CD4-positive, alpha-beta T cell (primary cell): ENCODE results near the gene ECHDC1. TPM values are rescaled to one million over a fixed set of nuclear protein-coding genes. Genes with fewer than 3 reads are reported as not detected.

Experiments
- ATAC-seq: fragments of 200-7000 bp; cut with Tn5 transposase; one replicate; pipeline ENCODE4 v1.10.0; 2022; ENCODE audit warnings: mild to moderate bottlenecking; ENCODE audit not compliant: poor library complexity
- CTCF ChIA-PET: fragments of 350-600 bp; sonication (Branson Sonifier 250); formaldehyde crosslinking; loops from one replicate; lab custom pipeline; 2021; ENCODE audit warnings: antibody characterized with exemption, inconsistent platforms; lab: Charles Lee
- POLR2A ChIA-PET: fragments of 350-600 bp; sonication (Branson Sonifier 250); formaldehyde crosslinking; loops from one replicate; lab custom pipeline; 2021; ENCODE audit warnings: antibody characterized with exemption, inconsistent platforms; lab: Charles Lee
- DNase-seq, 14 experiments: peaks; one replicate each; pipeline ENCODE4 v3.0.0-alpha.2; 2013 to 2020; ENCODE audit warnings: mixed read lengths in 2 of 14
- H3K27ac ChIP-seq, 2 donors: one replicate each; pipeline versions ENCODE4 v1.5.1 to v1.7.0; 2013; ENCODE audit warnings: low read length in 2 of 2, low read depth in 1 of 2, mild to moderate bottlenecking in 1 of 2
- H3K27me3 ChIP-seq, 2 experiments: 1 replicate in 1 of 2; 2 replicates in 1 of 2; pipeline versions ENCODE4 v1.6.1 to v1.7.0; 2013; ENCODE audit warnings: low read length in 2 of 2, control low read depth in 1 of 2, mild to moderate bottlenecking in 1 of 2, moderate library complexity in 1 of 2; ENCODE audit not compliant: insufficient read depth in 2 of 2, control insufficient read depth in 1 of 2
- H3K36me3 ChIP-seq: one replicate; pipeline ENCODE4 v1.6.1; 2013; ENCODE audit warnings: low read length, control low read depth; ENCODE audit not compliant: insufficient read depth
- H3K4me1 ChIP-seq: one replicate; pipeline ENCODE4 v1.6.1; 2013; ENCODE audit warnings: low read length, control low read depth; ENCODE audit not compliant: insufficient read depth
- H3K4me3 ChIP-seq: one replicate; pipeline ENCODE4 v1.5.1; 2013; ENCODE audit warnings: mild to moderate bottlenecking, low read length, moderate library complexity
- H3K9me3 ChIP-seq, 2 experiments: 1 replicate in 1 of 2; 2 replicates in 1 of 2; pipeline versions ENCODE4 v1.6.1 to v1.7.0; 2013; ENCODE audit warnings: low read length in 2 of 2, mild to moderate bottlenecking in 2 of 2, control low read depth in 1 of 2, moderate library complexity in 1 of 2; ENCODE audit not compliant: control insufficient read depth in 1 of 2, insufficient read depth in 1 of 2
- H3K27ac Mint-ChIP-seq: one replicate; pipeline ENCODE4 v1.8.0; 2020; ENCODE audit warnings: mixed read lengths
- H3K27me3 Mint-ChIP-seq: one replicate; pipeline ENCODE4 v1.8.0; 2021; ENCODE audit warnings: mixed read lengths
- H3K36me3 Mint-ChIP-seq: one replicate; pipeline ENCODE4 v1.8.0; 2021; ENCODE audit warnings: low read depth, mixed read lengths
- H3K4me1 Mint-ChIP-seq: one replicate; pipeline ENCODE4 v1.8.0; 2021; ENCODE audit warnings: low read depth, mixed read lengths
- H3K4me3 Mint-ChIP-seq: one replicate; pipeline ENCODE4 v1.8.0; 2020; ENCODE audit warnings: mild to moderate bottlenecking, mixed read lengths
- H3K9me3 Mint-ChIP-seq: one replicate; pipeline ENCODE4 v1.8.0; 2020; ENCODE audit warnings: mixed read lengths
- CTCF ChIP-seq: fragments of 200-600 bp; IDR thresholded peaks from one replicate; pipeline ENCODE4 v1.8.0; 2022; ENCODE audit warnings: antibody characterized with exemption, mild to moderate bottlenecking
- intact Hi-C, 2 experiments: fragments of 100-400 bp; cut with DNase I in 1 of 2; cut with micrococcal nuclease in 1 of 2; formaldehyde crosslinking; loops; one replicate each; pipeline versions ENCODE4 v1.15.1 to v1.9.0; 2023 to 2025; cut with DNase I, micrococcal nuclease
- total RNA-seq, 174 experiments: library from RNA in 2 of 174; stranded (reverse) in 2 of 174; gene quantifications; one replicate each; pipeline ENCODE4 v1.2.3 and lab custom pipeline; 2021 to 2026

The ECHDC1 gene
- total RNA-seq, 2 experiments from 2014 or later: 6.5 to 7.4 TPM

- TF ChIP-seq CTCF: no peak
- Histone ChIP-seq H3K9me3 (no peaks in the 10 kb centered on the region), H3K4me3 (no peak overlapping the region), H3K4me1 (no peaks in the 10 kb centered on the region), H3K36me3 (peaks cover 34% of the 10 kb centered on the region), H3K27me3 (no peaks in the 10 kb centered on the region), H3K27ac (no peak overlapping the region)
- DNase-seq: no peak
- no peak overlapping the region for H3K4me3 Mint-ChIP-seq
- intact Hi-C loops: no loop called here
- peaks cover 66% of the 10 kb centered on the region for H3K36me3 Mint-ChIP-seq
- no peaks in the 10 kb centered on the region for H3K9me3 Mint-ChIP-seq
- no peak overlapping the region for H3K27ac Mint-ChIP-seq
- H3K27me3 Mint-ChIP-seq: no peaks in the 10 kb centered on the region
- no peak for ATAC-seq
- ChIA-PET POLR2A (interaction anchor here (1.0 kb wide), 1 partner anchor 9 kb away, joined by 3 read pairs; no protein-coding TSS in a partner anchor), CTCF (interaction anchor here (1.8 kb wide), 1 partner anchor 16 kb away, joined by 7 read pairs; the partner anchor contains the start of gene RNF146)
- peaks cover 15% of the 10 kb centered on the region for H3K4me1 Mint-ChIP-seq
Observed at GRCh38 chr6:127282184-127282583, 61.2 kb downstream of the ECHDC1 start.

- TF ChIP-seq CTCF: no peak
- Histone ChIP-seq H3K36me3 (peaks cover 15% of the 10 kb centered on the region), H3K27ac (no peak overlapping the region), H3K4me3 (no peak overlapping the region), H3K4me1 (no peaks in the 10 kb centered on the region), H3K27me3 (no peaks in the 10 kb centered on the region), H3K9me3 (no peaks in the 10 kb centered on the region)
- Mint-ChIP-seq H3K27ac (peak overlapping the region; percentile 1), H3K4me3 (no peak overlapping the region), H3K36me3 (peaks cover 43% of the 10 kb centered on the region), H3K9me3 (no peaks in the 10 kb centered on the region), H3K27me3 (no peaks in the 10 kb centered on the region), H3K4me1 (peaks cover 10% of the 10 kb centered on the region)
- intact Hi-C loops: no loop called here
- ChIA-PET CTCF (interaction anchor here (0.8 to 1.4 kb wide), 3 partner anchors 10 to 13 kb away, joined by 3 to 5 read pairs (median 5); partner anchors contain the start of gene RNF146), POLR2A (interaction anchor here (1.0 kb wide), 2 partner anchors 13 to 14 kb away, joined by 4 to 5 read pairs; partner anchors contain the start of gene RNF146)
- ATAC-seq (no peak), DNase-seq (no peak)
Observed at GRCh38 chr6:127279815-127280214, 63.6 kb downstream of the ECHDC1 start.

- ATAC-seq (no peak), DNase-seq (no peak)
- ChIA-PET CTCF (interaction anchor here (0.8 to 1.4 kb wide), 2 partner anchors 12 to 13 kb away, joined by 3 to 5 read pairs; partner anchors contain the start of gene RNF146), POLR2A (interaction anchor here (1.0 to 3.2 kb wide), 2 partner anchors 11 to 12 kb away, joined by 4 to 16 read pairs; partner anchors contain the start of gene RNF146)
- no peak overlapping the region for H3K4me3 ChIP-seq
- no peak overlapping the region for H3K27ac ChIP-seq
- H3K27ac Mint-ChIP-seq: no peak overlapping the region
- H3K36me3 ChIP-seq: peaks cover 15% of the 10 kb centered on the region
- no peaks in the 10 kb centered on the region for H3K4me1 ChIP-seq
- H3K36me3 Mint-ChIP-seq: peaks cover 26% of the 10 kb centered on the region
- no peaks in the 10 kb centered on the region for H3K27me3 ChIP-seq
- no peaks in the 10 kb centered on the region for H3K9me3 ChIP-seq
- intact Hi-C loops: no loop called here
- H3K9me3 Mint-ChIP-seq: no peaks in the 10 kb centered on the region
- no peak overlapping the region for H3K4me3 Mint-ChIP-seq
- TF ChIP-seq CTCF: no peak
- peaks cover 24% of the 10 kb centered on the region for H3K4me1 Mint-ChIP-seq
- H3K27me3 Mint-ChIP-seq: no peaks in the 10 kb centered on the region
Observed at GRCh38 chr6:127277878-127278843, 65.2 kb downstream of the ECHDC1 start.
